Mesothelial cell of epicardium (in vitro differentiated cells): ENCODE results near the gene VGLL3. TPM values are rescaled to one million over a fixed set of nuclear protein-coding genes. Genes with fewer than 3 reads are reported as not detected.

Experiments
- DNase-seq, 2 experiments: peaks; one replicate each; pipeline ENCODE4 v3.0.0; 2021; ENCODE audit warnings: low spot score in 2 of 2; ENCODE audit not compliant: unreplicated experiment in 2 of 2
- H3K27ac Mint-ChIP-seq: 2 replicates; pipeline ENCODE4 v1.8.0; 2021; ENCODE audit warnings: mixed read lengths
- H3K27me3 Mint-ChIP-seq: 2 replicates; pipeline ENCODE4 v1.8.0; 2021; ENCODE audit warnings: low read depth, mixed read lengths
- H3K36me3 Mint-ChIP-seq: 2 replicates; pipeline ENCODE4 v1.8.0; 2021; ENCODE audit warnings: mixed read lengths
- H3K4me1 Mint-ChIP-seq: 2 replicates; pipeline ENCODE4 v1.8.0; 2021; ENCODE audit warnings: mixed read lengths
- H3K4me3 Mint-ChIP-seq: 2 replicates; pipeline ENCODE4 v1.8.0; 2021; ENCODE audit warnings: mild to moderate bottlenecking, moderate library complexity, mixed read lengths
- H3K9me3 Mint-ChIP-seq: 2 replicates; pipeline ENCODE4 v1.8.0; 2021; ENCODE audit warnings: mixed read lengths
- CTCF ChIP-seq: fragments of 200-600 bp; sonication (generic); IDR thresholded peaks from one replicate; pipeline ENCODE4 v1.5.0; 2021; ENCODE audit warnings: antibody characterized with exemption; ENCODE audit not compliant: unreplicated experiment
- total RNA-seq: library from RNA; stranded (reverse); gene quantifications from 3 replicates; pipeline ENCODE4 v1.2.1, GENCODE V29; 2021

The VGLL3 gene
- total RNA-seq, 1 donor from 2014 or later, result 11.9 TPM

DNA sequence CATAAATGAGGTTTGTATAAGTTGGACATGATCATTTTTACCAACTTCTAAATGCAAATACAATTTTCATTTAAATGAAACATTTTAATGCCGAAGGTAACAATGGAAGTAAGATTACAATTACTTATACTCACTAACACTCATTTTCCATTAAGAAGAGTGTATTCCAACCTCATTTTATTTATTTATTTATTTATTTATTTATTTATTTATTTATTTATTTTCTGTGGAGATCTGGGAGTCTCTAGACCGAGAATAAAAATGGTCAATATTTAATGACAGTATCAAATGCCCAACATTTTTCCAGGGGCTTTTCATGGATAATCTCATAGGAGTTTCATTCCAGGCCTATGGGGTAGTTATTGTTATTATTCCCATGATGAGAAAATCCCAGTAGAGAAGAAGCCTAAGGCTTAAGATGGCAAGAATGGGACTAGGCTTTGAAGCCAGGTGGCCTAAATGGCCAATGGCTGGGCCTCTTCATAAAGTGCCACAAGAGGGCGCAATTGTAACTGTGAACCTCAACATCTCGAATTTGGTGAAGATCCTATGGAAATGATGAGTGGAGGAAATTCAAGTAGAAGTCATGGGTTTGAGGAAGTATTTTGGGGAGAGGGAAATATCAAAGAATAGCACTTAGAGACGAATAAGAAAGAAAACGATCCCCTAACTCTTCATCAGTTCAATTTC lies 21.3 kb downstream of the VGLL3 start:
- Mint-ChIP-seq H3K9me3 (peaks cover 11% of the 10 kb centered on the region), H3K27me3 (no peaks in the 10 kb centered on the region), H3K4me1 (peaks cover 6% of the 10 kb centered on the region), H3K36me3 (peaks cover 19% of the 10 kb centered on the region), H3K27ac (no peak overlapping the region), H3K4me3 (no peak overlapping the region)
- peak; percentile 58 for TF ChIP-seq CTCF
- no peak for DNase-seq

DNA sequence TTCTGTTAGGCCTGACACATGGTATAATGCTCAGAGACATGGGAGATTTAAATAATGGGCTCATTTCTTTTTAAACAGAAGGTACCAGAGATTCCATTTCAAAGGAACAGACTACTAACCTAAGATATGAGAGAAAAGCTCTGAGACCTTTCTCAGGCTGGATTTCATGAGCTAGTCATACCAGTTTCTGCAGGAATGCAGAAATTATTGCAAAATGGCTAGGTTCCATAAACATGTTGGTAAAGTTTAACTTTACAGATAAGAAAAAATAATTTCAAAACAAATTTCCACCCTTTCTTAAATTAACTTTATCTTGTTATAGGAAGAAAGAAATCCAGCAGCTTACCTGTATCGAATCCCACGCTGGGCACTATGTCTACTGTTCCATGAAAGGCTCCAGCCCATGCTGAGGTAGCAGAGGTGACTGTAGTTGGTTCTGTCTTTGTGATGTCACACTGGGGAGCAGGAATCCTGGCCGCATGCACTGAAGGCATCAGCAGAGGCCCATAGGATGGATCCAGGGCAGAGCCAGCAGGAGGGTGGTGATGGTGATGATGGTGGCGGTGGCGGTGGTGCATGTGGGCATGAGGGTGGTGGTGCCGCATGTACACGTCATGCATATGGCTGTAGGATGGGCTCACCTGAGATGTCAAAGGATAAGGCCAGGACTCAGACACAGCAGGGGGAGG lies 22.6 kb downstream of the VGLL3 start:
- DNase-seq, result no peak
- H3K4me3 Mint-ChIP-seq, result no peak overlapping the region
- peaks cover 6% of the 10 kb centered on the region for H3K4me1 Mint-ChIP-seq
- peak overlapping the region; percentile 44 for H3K27ac Mint-ChIP-seq
- TF ChIP-seq CTCF, result no peak
- peaks cover 19% of the 10 kb centered on the region for H3K36me3 Mint-ChIP-seq
- no peaks in the 10 kb centered on the region for H3K27me3 Mint-ChIP-seq
- H3K9me3 Mint-ChIP-seq, result peaks cover 15% of the 10 kb centered on the region

- no peak overlapping the region for H3K4me3 Mint-ChIP-seq
- no peak overlapping the region for H3K27ac Mint-ChIP-seq
- TF ChIP-seq CTCF, result no peak
- DNase-seq, result no peak
- H3K27me3 Mint-ChIP-seq, result no peaks in the 10 kb centered on the region
- H3K9me3 Mint-ChIP-seq, result peaks cover 15% of the 10 kb centered on the region
- peaks cover 22% of the 10 kb centered on the region for H3K36me3 Mint-ChIP-seq
- peaks cover 6% of the 10 kb centered on the region for H3K4me1 Mint-ChIP-seq
Observed at GRCh38 chr3:86967062-86967461, 23.9 kb downstream of the VGLL3 start.

- DNase-seq, result no peak
- Mint-ChIP-seq H3K27me3 (no peaks in the 10 kb centered on the region), H3K27ac (no peak overlapping the region), H3K4me3 (no peak overlapping the region), H3K9me3 (peaks cover 13% of the 10 kb centered on the region), H3K4me1 (peaks cover 13% of the 10 kb centered on the region), H3K36me3 (peaks cover 22% of the 10 kb centered on the region)
- TF ChIP-seq CTCF, result no peak
Observed at GRCh38 chr3:86965166-86965565, 25.8 kb downstream of the VGLL3 start.

DNA sequence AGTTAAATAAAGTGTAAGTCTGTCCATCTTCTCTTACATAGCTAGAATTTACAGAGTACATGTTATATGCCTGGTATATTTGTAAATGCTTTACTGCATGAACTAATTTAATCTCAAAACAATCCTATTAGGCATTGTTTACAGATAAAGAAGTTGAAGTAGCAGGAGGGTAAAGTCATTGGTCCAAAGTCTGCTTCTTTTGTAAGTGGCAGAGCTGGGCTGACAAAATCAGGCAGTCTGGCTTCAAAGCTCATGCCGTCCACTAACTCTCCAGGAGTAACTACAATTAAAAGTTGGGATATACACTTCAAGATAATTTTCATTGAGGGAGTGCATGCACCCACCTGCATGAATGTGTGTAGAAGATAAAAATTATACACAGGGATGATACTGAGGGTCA lies 27.3 kb downstream of the VGLL3 start:
- no peak overlapping the region for H3K27ac Mint-ChIP-seq
- H3K4me1 Mint-ChIP-seq, result peaks cover 12% of the 10 kb centered on the region
- H3K27me3 Mint-ChIP-seq, result no peaks in the 10 kb centered on the region
- peaks cover 8% of the 10 kb centered on the region for H3K9me3 Mint-ChIP-seq
- peaks cover 15% of the 10 kb centered on the region for H3K36me3 Mint-ChIP-seq
- no peak overlapping the region for H3K4me3 Mint-ChIP-seq
- DNase-seq, result no peak
- TF ChIP-seq CTCF, result no peak
